ENCODE results near the gene CACNB2.
"Not testable (repeated sequence)": the region's sequence is repeated elsewhere in the genome, so short reads cannot be mapped to it uniquely, and the experiment has no call there.

CACNB2 gene

DNA sequence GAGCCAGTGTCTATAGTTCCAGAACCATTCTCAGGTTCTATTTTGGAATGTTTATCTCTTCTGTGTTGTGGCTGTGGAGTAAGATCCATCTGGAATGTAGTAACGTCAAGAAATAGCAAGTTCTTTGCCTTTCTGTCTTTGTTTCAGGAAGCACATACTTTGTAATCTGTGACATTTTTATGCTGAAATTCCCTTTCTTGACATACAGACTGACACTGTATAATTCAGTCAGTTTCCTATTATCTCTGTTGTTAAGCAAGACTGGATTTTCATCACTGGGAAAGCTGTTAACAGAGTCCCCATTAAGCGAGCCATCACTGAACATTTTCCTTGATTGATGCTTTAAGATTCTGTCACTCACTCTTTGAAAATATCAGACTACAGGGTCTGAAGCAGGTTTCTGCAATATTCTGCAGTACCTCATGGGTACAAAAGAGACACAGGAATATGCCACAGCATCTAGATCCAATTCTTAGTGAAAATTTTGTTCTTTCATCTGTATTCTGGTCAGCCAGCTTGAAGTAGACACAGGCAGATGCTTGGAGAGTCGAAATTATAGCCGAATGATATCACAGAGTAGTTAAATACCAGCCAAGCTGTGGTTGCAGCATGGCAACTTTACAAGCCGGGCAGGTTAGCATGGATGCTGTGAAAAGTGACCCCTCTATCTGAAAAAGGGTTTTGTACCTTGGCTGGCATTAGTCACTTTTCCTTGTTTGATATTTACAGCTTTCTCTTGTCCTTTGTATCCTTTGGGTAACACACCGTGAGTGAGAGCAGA lies 62.6 kb downstream of the CACNB2 start:
- no peak for DNase-seq

DNA sequence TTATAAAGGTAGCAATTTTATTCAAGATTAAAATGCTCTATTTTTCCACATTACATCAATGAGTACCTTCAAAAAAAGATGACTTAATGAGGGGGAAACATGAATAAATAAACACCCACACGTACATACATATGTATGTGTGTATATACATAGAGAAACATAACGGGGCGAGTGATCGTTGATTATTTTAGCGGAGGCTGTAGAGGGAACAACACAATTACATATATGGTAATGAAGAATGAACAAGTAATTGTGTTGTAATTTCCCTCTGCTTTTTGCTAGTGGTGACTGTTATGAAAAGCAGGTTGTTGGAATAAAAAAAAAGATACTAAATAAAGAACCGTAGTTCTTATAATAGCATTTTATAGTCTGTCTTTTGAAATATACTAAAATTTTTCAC lies 63.2 kb downstream of the CACNB2 start:
- no peak for DNase-seq

DNA sequence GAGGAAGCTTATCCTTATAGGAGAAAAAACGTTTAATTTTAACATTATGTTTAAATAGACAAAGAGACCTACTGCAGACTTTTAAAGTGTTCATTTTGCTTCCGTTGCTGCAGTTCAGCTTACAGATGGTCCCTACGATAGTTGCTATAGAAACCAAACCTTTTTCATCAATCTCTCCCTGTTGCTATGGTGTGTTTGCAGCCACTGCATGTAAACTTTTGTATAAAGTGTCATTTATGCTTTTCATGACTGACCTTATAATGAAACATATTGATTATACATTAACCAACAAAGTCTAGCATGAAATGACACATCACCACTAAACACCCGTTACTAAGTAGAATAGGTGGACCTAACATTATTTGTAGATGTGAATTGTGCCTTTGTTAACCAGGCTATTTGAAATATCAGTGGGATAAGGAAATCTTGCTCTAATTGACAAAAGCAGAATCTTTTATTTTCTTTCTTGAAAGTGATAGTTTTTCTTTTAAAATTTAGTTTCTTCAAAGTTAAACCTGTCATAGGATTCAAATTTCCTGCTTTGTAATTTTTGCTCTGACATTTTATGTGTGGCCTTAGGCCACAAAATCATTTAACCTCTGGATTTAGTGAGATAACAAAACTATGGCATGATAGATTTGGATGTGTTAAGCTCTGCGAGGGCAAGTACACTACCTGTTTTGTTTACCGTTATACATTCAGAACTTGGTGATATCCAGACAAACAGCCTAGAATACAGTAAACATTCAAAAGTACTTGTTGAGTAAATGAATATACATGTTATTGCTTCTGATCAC lies 64.0 kb downstream of the CACNB2 start:
- no peak for DNase-seq

DNA sequence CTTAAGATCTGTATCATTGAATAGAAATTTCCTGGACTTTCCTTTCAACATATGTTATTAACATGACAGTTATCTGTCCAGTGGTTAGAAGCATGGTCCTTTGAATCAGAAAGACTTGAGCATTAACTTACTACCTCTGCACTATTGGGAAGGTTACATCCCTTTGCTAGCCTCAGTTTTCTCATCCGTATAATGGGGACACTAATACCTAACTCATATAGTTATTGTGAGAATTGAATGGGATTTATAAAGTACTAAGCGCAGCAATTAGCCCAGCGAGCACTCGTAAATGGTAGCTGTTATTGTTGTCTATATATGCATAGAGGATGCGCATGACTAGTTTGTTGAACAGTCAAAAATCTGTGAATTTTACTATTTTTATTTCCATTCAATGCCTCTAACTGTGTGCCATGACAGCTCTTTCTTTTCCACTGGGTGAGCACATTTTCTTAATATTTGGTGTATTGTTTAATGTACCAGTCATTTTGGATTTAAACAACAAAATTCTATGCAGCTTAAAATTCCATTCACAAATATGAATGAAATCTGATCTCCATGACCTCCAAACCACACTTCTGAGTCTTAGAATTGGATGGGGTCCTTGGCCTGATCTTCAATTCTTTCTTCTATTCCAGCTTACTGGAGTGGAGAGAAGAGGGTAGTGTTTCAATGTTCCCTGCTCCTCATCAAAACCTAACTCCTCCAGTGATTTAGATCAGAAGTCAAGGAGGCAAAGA lies 65.0 kb downstream of the CACNB2 start:
- DNase-seq = peak; percentile 43

DNA sequence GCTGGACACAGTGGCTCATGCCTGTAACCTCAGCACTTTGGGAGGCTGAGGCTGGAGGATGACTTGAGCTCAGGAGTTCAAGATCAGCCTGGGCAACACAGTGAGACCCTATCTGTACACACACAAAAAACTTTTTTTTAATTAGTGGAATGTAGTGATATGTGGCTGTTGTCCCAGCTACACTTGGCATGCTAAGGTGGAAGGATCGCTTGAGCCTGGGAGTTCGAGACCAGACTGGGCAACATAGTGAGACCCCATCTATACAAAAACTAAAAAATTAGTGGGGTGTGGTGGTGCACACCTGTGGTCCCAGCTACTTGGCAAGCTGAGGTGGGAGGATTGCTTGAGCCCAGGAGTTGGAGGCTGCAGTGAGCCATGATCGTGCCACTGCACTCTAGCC lies 68.0 kb downstream of the CACNB2 start:
- not testable (repeated sequence) for DNase-seq

DNA sequence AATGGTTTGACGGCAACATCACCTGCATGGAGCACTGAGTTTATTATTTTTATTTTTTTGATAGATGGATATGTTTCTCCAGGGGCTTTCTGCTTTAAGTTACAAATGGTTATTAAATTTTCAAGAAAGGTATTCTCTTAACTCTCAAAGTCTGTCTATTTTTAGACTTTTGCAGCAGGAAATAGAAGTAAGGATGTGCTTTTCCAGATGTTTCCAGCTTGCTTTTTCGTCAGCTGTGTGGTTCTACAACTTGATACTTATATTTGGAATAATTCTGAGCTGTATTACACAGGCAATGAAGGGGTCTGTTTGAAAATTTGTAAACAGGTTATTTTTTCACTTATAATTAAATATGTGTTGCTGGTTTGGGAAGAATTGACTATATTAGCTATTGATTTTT lies 69.0 kb downstream of the CACNB2 start:
- no peak for DNase-seq

DNA sequence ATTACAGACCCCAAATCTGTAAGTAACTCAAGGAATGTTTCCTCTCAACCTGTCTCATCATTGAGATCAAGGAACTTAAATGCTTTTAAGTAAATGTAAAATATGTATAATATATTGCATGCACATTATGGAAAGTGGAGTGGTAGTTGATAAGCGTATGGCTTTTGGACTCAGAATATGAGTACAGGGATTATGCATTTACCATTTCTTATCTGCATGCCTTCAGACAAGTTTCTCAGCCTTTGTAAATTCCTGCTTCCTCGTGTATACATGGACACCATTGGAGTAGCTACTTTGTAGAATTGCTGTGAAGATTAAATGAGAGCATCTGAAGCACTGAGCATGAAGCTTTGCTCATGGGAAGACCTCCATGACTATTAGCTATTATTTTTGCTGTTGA lies 70.5 kb downstream of the CACNB2 start:
- no peak for DNase-seq

DNA sequence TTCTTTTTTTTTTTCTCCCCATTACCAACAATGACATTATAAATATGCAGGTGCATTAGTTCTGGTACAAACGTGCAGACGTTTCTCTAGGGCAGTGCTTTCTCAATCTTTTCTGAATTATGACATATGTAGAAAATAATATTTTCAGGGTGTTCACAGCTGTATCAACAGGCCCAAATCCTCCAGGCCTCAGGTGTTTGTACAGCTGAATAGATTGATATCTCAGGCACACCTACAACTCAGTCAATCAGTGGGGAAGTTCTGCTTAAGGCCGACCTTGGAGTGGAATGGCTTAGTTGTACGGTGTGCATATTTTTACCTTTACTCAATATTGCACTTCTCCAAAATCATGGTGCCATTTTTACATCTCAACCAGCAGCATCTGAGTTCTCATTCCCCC lies 71.6 kb downstream of the CACNB2 start:
- no peak for DNase-seq

DNA sequence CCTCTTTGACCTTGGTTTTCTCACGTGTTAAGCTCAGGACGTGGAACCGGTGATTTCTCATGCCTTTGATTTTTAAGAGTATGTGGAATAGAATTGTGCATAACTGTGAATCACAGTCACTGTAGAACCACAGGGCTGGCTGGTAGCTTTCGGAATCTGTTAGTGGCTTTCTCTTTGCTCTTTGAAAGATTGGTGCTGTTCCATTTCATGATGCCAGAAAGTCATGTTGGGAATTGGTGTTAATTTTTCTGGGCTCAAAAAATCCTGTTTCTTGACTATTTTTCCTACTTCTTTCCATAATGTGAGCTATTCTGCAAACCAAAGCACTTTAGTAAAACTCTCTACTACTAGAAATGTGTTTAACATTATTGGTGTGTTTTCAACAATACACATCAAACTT lies 73.0 kb downstream of the CACNB2 start:
- DNase-seq = no peak

DNA sequence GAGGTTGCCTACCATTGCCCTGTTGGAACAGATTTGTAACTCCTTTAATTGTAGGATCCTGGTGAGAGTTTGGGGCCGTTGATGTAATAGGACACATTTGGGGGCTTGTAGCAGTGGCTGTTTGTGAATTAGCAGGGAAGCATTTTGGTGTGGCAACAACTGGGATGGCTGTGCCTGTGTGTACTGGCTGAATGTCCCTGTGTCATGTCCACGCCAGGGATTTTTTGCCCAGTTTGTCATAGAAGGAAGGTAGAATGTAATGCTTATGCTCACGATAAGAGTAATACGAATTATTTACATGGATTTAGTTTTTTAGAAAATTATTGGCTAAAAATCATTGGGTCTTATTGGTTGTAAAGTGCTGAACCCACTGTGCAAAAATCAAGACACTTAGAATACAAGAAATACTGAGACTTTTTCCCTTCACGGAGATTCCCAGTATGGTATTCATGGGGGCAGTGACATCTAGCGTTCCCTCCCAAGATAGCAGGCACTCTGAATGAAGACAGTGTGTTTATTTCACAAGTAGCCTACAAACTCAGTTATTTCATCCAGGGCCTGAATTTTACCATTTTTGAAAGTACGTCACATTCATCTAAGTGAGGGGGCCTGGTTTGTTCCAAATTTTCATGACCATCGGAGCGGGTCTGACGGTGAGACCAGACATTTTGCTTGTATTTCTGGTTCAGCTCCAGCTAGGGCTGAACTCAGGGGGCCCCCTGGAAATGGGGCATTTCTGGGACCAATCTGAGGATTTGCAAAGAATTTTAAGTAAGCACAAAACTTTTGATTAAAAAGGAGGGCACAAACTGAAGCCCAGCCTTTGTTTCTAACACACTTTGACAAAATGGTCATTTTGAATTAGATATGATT lies 74.7 kb downstream of the CACNB2 start:
- DNase-seq = peak; percentile 65

DNA sequence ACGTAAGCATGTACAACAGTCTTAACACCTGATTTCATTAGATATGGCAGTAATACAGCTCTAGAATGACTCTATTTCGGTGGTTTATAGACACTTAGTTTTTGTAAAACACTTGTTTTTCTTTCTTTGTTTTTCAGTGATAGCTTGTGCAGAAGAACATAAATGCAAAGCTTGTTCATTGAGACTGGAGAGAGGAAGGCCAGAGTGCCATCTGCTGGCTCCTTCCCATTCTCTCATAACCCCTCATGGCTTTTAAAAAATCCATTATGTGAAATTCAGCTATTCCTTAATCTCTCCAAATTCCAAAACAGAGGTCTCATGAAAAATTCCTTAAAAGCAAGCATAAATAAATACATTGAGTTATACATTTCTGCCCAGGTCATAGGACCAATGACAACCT lies 76.3 kb downstream of the CACNB2 start:
- peak; percentile 34 for DNase-seq

DNA sequence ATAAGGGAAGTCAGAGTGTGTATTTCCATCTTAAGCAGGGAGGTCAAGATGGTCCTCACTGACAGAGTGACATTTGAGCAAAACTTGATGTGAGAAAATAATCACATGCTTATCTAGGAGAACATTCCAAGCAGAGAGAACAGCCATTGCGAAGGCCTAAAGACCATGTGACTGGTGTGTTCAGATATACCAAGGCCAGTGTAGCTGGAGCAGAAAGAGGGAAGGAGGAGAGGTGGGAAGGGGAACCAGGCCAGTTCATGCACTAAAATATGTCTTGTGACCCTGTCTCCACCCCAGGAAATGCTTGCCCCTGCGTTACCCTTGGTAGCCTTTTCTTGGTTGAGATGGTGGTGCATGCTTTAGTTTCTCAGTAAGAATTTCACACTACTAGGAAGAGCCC lies 77.4 kb downstream of the CACNB2 start:
- DNase-seq = no peak

DNA sequence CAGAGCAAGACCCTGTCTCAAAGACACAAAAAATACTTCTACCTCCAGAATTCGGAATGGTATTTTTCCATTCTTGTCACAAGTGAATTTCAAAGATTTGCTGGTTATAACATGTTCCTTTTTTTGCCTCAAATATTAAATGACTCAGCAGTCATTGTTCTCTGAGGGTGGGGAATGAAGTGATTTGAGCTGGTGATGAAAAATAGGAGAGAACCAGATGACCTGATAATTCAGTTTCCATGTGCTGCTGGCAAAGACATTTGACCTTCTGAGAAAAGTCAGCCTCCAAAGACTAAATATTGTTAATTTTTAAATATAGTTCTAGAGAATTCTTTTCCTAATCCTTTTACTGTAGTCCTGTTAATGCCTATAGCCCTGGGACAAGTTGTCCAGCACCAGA lies 78.9 kb downstream of the CACNB2 start:
- no peak for DNase-seq

DNA sequence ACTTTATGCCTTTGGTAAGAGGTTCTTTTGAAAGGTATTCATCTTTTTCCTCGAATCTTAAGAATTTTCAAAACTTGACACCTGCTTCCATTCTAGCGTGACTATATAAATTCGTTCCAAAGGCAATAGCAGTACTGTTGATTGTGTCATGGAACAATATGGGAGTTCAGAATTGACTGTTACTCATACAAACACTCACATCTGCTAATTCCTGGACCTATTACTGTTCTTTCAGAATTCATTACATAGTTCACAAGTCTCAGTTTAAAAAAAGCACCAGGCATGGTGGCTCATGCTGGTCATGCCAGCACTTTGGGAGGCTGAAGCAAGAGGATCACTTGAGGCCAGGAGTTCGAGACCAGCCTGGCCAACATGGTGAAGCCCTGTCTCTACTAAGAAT lies 80.9 kb downstream of the CACNB2 start:
- DNase-seq = peak; percentile 12

DNA sequence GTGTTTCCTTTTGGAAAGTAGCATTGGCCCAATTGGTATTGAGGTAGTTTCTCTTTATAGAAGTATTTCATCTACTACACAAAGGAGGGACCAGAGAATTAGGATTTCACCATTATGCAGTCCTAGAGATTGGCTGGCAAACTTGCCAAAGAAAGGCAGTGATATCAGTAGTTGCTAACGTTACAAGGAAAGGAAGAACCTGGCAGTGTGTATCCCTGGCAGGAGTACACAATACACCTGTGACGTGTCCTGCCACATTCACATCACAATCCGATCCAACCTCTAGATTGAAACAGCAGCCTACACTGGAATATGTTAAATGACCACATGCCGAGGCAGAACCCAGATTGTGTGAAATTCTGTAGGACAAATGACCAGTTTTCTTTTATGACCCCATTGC lies 81.7 kb downstream of the CACNB2 start:
- no peak for DNase-seq

DNA sequence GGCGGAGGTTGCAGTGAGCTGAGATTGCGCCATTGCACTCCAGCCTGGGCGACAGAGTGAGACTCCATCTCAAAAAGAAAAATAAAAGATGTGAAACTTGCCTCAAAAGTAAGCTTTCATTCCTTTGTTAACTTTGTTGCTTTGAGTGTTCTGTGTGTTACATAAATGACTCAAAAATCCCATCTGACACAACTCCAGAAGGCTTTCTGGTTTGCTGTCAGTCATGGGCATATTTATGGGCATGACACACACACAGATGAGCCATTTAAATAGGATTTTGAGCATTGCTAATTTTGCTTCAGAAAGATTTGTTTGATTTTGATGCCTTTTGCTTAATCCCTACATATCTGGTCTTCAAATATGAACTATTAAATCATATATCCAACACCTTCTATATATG lies 82.6 kb downstream of the CACNB2 start:
- no peak for DNase-seq

DNA sequence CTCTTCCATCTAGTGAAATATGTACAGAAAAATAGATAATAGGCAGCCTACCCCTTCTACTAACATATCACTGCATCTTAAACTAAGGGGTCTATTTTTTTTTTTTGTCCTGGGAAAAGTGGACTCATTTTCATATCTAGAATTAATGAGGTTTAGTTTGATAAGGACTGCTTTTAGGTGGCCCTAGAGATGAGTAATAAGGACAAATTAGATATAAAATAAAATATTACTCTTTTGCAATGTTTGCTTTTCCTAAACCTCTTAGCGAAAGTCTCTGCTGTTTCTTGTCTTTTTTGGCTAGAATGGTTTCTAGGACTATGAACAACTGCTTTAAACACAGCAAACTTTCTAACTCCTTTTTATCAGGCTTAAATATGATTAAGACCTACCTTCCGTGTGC lies 83.7 kb downstream of the CACNB2 start:
- DNase-seq = no peak

DNA sequence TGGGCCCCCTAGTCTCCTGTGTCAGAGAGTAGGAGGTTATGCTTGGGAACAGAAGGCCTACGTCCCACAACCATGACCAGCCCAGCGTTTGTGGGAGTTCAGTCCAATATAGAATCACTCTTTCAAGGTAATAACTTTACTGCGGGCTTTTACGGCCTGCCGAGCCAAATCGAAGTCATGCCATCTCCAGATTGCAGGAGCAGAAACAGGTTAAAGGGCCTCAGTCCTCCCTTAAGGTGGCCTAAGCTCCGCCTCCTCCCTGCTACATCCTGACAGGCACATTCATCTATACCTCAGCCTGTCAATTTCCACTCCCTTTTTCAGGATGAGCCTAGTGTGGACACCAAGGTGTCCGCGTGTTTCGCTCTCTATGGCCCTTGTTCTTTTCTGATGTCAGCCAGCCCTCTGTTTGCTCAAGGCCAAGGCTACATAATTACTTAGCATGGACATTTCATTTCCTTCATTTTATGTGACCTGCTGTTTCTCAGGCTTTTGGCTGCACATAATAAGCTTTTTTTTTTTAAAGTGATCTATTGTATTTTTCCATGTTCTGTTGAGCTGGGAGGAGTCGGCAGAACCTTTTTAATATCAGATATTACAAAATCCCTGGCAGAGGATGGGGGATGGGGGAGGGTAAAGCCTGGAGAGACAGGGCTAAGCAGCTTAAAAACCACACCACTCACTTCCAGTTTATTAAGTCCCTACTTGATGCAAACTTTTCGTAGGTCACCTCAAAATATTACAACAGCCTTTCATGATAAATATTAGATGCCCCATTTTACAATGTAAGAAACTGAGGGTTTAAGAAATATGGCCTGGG lies 84.6 kb downstream of the CACNB2 start:
- no peak for DNase-seq

DNA sequence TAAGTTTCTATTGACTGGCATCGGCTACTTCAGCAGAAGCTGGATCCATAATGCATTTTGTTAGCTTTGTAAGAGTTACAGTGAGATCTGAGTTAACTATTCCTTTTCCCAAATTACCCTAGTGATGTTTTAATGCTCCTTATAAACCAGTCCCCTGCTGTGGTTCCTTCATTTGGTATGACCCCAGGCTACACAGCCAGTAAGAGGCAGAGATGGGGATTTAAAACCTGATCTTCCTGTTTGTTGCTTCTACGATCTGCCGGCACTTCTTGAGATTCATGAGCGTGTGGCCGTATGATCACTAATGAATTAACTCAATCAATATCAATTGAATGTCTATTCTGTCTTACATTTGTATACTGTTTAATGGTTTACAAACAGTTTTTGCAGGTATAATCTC lies 86.1 kb downstream of the CACNB2 start:
- no peak for DNase-seq

DNA sequence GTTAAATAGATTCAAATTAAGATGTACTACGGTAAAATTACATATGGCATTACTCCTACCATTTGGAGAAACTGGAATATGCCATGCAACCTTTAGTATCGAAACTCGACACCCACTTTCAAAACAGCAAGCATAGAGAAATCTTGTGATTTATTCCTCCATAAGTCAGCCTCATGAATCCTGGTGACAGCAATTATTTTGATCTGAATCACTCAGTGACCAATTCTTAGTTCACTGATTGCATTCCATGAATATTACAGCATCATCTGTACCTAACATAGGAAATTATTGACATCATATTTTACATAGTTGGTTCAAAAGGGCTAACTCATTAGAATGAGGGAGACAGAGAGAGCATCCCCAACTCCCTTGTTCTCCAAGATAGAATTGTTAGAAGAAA lies 89.6 kb downstream of the CACNB2 start:
- DNase-seq = peak; percentile 89

DNA sequence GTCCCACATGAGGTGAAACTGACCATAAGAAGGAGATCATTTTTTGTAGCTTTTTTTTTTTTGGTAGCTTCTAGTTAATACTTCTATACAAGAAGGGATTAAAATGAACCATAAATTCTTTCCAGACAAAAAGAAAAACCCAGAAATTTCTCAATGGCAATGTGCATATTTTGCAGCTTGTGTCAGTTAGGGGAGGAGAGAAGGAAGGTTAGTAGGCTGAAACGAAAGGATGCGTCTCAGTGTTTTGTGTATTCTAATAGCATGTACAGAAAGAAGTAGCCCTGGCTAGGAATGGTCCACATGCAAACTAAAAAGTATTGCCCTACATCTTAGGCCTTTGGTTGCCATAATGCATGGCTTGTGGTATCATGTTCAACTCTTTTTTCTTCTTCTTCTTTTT lies 90.6 kb downstream of the CACNB2 start:
- peak; percentile 69 for DNase-seq

DNA sequence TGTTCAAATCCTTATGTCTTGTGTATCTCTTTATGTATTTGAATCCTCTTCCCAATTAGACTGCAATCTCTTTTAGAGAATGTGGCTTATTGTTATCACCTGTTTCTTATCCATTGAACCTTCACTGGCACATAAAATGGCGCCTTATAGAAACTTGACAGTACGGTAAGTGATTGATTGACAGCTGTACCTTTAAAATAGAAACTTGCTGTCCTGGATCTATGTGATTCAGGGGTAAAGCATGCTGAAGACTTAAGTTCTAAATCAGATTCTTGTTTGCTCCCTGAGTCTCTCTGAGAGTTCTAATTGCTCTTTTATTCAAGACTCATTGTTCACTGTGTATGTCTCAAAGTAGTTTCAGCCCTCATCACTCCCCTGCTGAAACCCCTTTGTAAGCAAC lies 91.3 kb downstream of the CACNB2 start:
- DNase-seq = no peak

Data from fibroblast of upper back skin (primary cell).